Neuron (in vitro differentiated cells): ENCODE measurements around the gene GPER1.

Experiments used
- H2AFZ ChIP-seq: one replicate; pipeline ENCODE4 v1.6.1; 2013; ENCODE audit warnings: low read depth, mild to moderate bottlenecking, inconsistent platforms, low read length, moderate library complexity
- H3K27me3 ChIP-seq: one replicate; pipeline ENCODE4 v1.6.1; 2013; ENCODE audit warnings: low read length; ENCODE audit not compliant: insufficient read depth
- H3K36me3 ChIP-seq: one replicate; pipeline ENCODE4 v1.6.1; 2013; ENCODE audit warnings: low read length; ENCODE audit not compliant: insufficient read depth
- H3K4me1 ChIP-seq: one replicate; pipeline ENCODE4 v1.6.1; 2013; ENCODE audit warnings: low read length; ENCODE audit not compliant: insufficient read depth
- H3K4me3 ChIP-seq: 2 replicates; pipeline ENCODE4 v1.5.1; 2013; ENCODE audit warnings: mild to moderate bottlenecking, low read length, moderate library complexity
- H3K9me3 ChIP-seq: one replicate; pipeline ENCODE4 v1.6.1; 2013; ENCODE audit warnings: low read length

GPER1 gene

GRCh38 chr7:1101563-1102431 lies 13.9 kb downstream of the GPER1 start:
- H3K27me3 ChIP-seq: no peaks in the 10 kb centered on the region
- no peak overlapping the region for H3K4me3 ChIP-seq
- peaks cover 4% of the 10 kb centered on the region for H3K9me3 ChIP-seq
- H3K4me1 ChIP-seq: peaks cover 21% of the 10 kb centered on the region
- no peaks in the 10 kb centered on the region for H3K36me3 ChIP-seq
- no peak overlapping the region for H2AFZ ChIP-seq

GRCh38 chr7:1103009-1103788 lies 15.3 kb downstream of the GPER1 start:
- no peaks in the 10 kb centered on the region for H3K27me3 ChIP-seq

DNA sequence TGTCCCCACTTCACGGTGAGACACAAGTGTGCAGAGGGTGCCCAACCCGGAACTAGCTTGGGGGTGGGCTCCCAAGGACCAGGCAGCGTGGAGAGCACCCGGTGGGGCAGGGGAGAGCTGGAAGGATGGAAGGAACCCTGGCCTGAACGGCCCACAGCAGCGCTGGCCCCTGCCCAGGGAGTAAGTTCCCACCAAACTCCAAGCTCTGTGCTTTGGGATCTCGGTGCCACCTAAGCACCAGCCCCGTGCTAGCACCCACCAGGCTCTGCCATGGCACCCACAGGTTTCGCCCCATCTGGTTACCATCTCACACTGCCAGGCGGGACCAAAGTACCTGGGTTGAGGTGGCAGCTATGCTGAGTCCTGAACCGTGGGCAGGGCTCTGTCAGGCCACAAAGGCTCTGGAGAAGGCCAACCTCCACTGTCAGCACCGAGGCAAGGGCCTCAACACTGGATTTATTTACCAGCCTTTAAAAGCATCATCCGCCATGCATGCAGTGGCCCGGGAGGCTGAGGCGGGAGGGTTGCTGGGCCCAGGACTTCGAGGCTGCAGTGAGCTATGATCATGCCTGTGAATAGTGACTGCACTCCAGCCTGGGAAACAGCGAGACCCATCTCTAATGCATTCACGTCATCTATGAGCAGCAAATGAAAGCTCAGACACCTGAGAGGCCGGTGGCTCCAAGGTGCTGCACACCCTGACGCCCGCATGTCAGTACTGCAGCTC lies 16.0 kb downstream of the GPER1 start:
- Histone ChIP-seq H3K36me3 (no peaks in the 10 kb centered on the region), H3K4me1 (peaks cover 17% of the 10 kb centered on the region), H2AFZ (no peak overlapping the region), H3K9me3 (no peaks in the 10 kb centered on the region), H3K4me3 (no peak overlapping the region), H3K27me3 (no peaks in the 10 kb centered on the region)

More at GRCh38 chr7:1103009-1103788, 15.3 kb downstream of the GPER1 start:
- Histone ChIP-seq H3K9me3 (peaks cover 2% of the 10 kb centered on the region), H3K36me3 (no peaks in the 10 kb centered on the region), H3K4me1 (peaks cover 17% of the 10 kb centered on the region), H2AFZ (no peak overlapping the region), H3K4me3 (no peak overlapping the region)

- Histone ChIP-seq H3K9me3 (no peaks in the 10 kb centered on the region), H3K36me3 (no peaks in the 10 kb centered on the region), H3K4me1 (peaks cover 17% of the 10 kb centered on the region), H2AFZ (no peak overlapping the region), H3K27me3 (no peaks in the 10 kb centered on the region), H3K4me3 (no peak overlapping the region)
These were observed 16.7 kb downstream of the GPER1 start for GRCh38 chr7:1104516-1105179.

GRCh38 chr7:1105189-1105588 lies 17.3 kb downstream of the GPER1 start:
- peaks cover 16% of the 10 kb centered on the region for H3K4me1 ChIP-seq
- no peak overlapping the region for H2AFZ ChIP-seq
- H3K9me3 ChIP-seq: no peaks in the 10 kb centered on the region
- no peak overlapping the region for H3K4me3 ChIP-seq
- no peaks in the 10 kb centered on the region for H3K36me3 ChIP-seq
- no peaks in the 10 kb centered on the region for H3K27me3 ChIP-seq

- no peak overlapping the region for H3K4me3 ChIP-seq
- H3K9me3 ChIP-seq: no peaks in the 10 kb centered on the region
- H3K36me3 ChIP-seq: no peaks in the 10 kb centered on the region
- peaks cover 7% of the 10 kb centered on the region for H3K4me1 ChIP-seq
- H2AFZ ChIP-seq: no peak overlapping the region
- no peaks in the 10 kb centered on the region for H3K27me3 ChIP-seq
These were observed 18.3 kb downstream of the GPER1 start for GRCh38 chr7:1106063-1106792.

- H3K4me3 ChIP-seq: no peak overlapping the region
- no peaks in the 10 kb centered on the region for H3K36me3 ChIP-seq
- no peak overlapping the region for H2AFZ ChIP-seq
- H3K27me3 ChIP-seq: no peaks in the 10 kb centered on the region
- H3K4me1 ChIP-seq: peaks cover under 1% of the 10 kb centered on the region
- no peaks in the 10 kb centered on the region for H3K9me3 ChIP-seq
These were observed 19.0 kb downstream of the GPER1 start for GRCh38 chr7:1106793-1107421.

GRCh38 chr7:1108264-1108920 lies 20.5 kb downstream of the GPER1 start:
- no peak overlapping the region for H2AFZ ChIP-seq
- H3K4me1 ChIP-seq: no peaks in the 10 kb centered on the region
- H3K36me3 ChIP-seq: peaks cover 4% of the 10 kb centered on the region
- H3K27me3 ChIP-seq: no peaks in the 10 kb centered on the region
- H3K9me3 ChIP-seq: no peaks in the 10 kb centered on the region
- no peak overlapping the region for H3K4me3 ChIP-seq

- H2AFZ ChIP-seq: no peak overlapping the region
- no peaks in the 10 kb centered on the region for H3K27me3 ChIP-seq
- H3K4me1 ChIP-seq: no peaks in the 10 kb centered on the region
These were observed 21.8 kb downstream of the GPER1 start for GRCh38 chr7:1109581-1110310.

GRCh38 chr7:1110358-1110757 lies 22.4 kb downstream of the GPER1 start:
- Histone ChIP-seq H3K36me3 (peaks cover 5% of the 10 kb centered on the region), H2AFZ (no peak overlapping the region), H3K9me3 (no peaks in the 10 kb centered on the region), H3K4me3 (no peak overlapping the region), H3K4me1 (no peaks in the 10 kb centered on the region), H3K27me3 (no peaks in the 10 kb centered on the region)

More at GRCh38 chr7:1109581-1110310, 21.8 kb downstream of the GPER1 start:
- H3K4me3 ChIP-seq: no peak overlapping the region
- H3K36me3 ChIP-seq: peaks cover 5% of the 10 kb centered on the region
- H3K9me3 ChIP-seq: no peaks in the 10 kb centered on the region

DNA sequence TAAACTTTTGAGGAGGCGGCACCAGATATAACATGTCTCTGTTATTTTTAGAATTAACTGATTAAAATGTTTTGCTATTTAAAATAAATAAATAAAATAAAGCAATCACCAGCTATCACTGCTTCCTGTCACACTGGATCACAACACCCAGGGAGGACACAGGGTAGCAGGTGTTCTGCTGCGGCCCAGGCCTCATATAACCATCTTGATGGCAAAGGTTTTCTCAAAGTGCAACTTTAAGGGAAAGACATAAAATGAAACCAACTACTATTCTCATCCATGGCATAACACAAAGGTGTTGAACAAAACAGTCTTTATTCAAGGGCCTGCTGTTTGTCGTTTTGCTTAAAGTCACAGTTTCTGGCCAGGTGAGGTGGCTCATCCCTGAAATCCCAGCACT lies 23.2 kb downstream of the GPER1 start:
- no peak overlapping the region for H2AFZ ChIP-seq
- no peaks in the 10 kb centered on the region for H3K9me3 ChIP-seq
- no peaks in the 10 kb centered on the region for H3K27me3 ChIP-seq
- H3K4me1 ChIP-seq: no peaks in the 10 kb centered on the region
- H3K4me3 ChIP-seq: no peak overlapping the region
- H3K36me3 ChIP-seq: peaks cover 5% of the 10 kb centered on the region
